Colonic mucosa (tissue), 4 donors: ENCODE data around the gene TIGAR. TPM values are rescaled to one million over a fixed set of nuclear protein-coding genes. Genes with fewer than 3 reads are reported as not detected.

ENCODE experiments used
- DNase-seq: peaks from one replicate; pipeline ENCODE4 v3.0.0-alpha.2; 2020
- H3K27ac ChIP-seq: fragments of 200-600 bp; one replicate; pipeline ENCODE4 v1.8.0; 2021
- H3K27me3 ChIP-seq: fragments of 200-600 bp; one replicate; pipeline ENCODE4 v1.8.0; 2021
- H3K36me3 ChIP-seq: fragments of 200-600 bp; one replicate; pipeline ENCODE4 v1.8.0; 2021
- H3K4me1 ChIP-seq: fragments of 200-600 bp; one replicate; pipeline ENCODE4 v1.8.0; 2021; ENCODE audit warnings: mild to moderate bottlenecking
- H3K4me3 ChIP-seq: fragments of 200-600 bp; one replicate; pipeline ENCODE4 v1.8.0; 2021
- H3K9ac ChIP-seq, 2 donors: one replicate each; pipeline ENCODE4 v1.7.0; 2013; ENCODE audit warnings: control low read depth in 2 of 2, low read depth in 2 of 2, low read length in 2 of 2
- H3K9me3 ChIP-seq: fragments of 200-600 bp; one replicate; pipeline ENCODE4 v1.8.0; 2021
- CTCF ChIP-seq: fragments of 200-600 bp; IDR thresholded peaks from one replicate; pipeline ENCODE4 v1.8.0; 2022; ENCODE audit warnings: antibody characterized with exemption, mild to moderate bottlenecking
- intact Hi-C: fragments of 100-400 bp; cut with DNase I; formaldehyde crosslinking; loops from one replicate; pipeline ENCODE4 v1.14.1; 2022
- total RNA-seq, 2 donors: library from RNA; stranded (reverse); fragmentation: NEBNext Ultra II Directional in 1 of 2; extraction: Animal tissue kit (Norgen Biotek cat#: 25700) in 1 of 2; gene quantifications; one replicate each; pipeline ENCODE4 v1.2.1, GENCODE V29; 2021
- donor health status: healthy.
- donor health status: DM: no; HTN: no; CAD: no.
- donor health status: DM: no; HTN: no; CAD: no.

TIGAR gene
- total RNA-seq, 2 donors from 2014 or later = 14.1 to 17.7 TPM

GRCh38 chr12:4276524-4277204 is 44.3 kb upstream of the TIGAR start:
- Histone ChIP-seq H3K27ac (peak overlapping the region; percentile 86), H3K27me3 (no peaks in the 10 kb centered on the region), H3K9ac (peak overlapping the region in 1 of 2 donors; percentile 99), H3K4me1 (peaks cover 44% of the 10 kb centered on the region), H3K9me3 (no peaks in the 10 kb centered on the region), H3K4me3 (peak overlapping the region; percentile 57), H3K36me3 (peaks cover 6% of the 10 kb centered on the region)
- peak; percentile 83 for TF ChIP-seq CTCF
- intact Hi-C loops = loop anchor here (5.0 to 10.0 kb wide), 3 partner anchors 132 to 279 kb away; no protein-coding TSS in a partner anchor
- DNase-seq = peak; percentile 96

DNA sequence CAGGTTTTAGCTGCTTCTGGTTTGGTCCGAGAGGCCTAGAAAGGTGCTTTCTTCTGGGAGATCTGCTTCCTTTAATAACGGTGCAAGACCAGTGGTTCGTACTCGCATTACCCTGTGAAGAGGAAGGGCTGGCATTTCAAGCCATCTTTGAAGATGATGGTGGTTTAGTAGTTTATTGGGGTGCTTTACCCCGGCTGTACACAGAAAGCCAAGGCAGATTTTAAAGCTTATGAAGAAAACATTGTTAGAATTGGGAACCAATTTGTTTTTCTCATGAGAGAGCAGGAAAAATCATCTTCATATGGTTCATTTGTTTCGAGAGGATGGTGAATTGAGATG is 43.8 kb upstream of the TIGAR start:
- Histone ChIP-seq H3K9ac (peak overlapping the region in 1 of 2 donors; percentile 99), H3K4me3 (no peak overlapping the region), H3K4me1 (peaks cover 44% of the 10 kb centered on the region), H3K27me3 (no peaks in the 10 kb centered on the region), H3K27ac (no peak overlapping the region), H3K9me3 (no peaks in the 10 kb centered on the region), H3K36me3 (peaks cover 11% of the 10 kb centered on the region)
- no peak for DNase-seq
- intact Hi-C loops = loop anchor here (5.0 to 10.0 kb wide), 3 partner anchors 132 to 280 kb away; no protein-coding TSS in a partner anchor
- TF ChIP-seq CTCF = no peak

DNA sequence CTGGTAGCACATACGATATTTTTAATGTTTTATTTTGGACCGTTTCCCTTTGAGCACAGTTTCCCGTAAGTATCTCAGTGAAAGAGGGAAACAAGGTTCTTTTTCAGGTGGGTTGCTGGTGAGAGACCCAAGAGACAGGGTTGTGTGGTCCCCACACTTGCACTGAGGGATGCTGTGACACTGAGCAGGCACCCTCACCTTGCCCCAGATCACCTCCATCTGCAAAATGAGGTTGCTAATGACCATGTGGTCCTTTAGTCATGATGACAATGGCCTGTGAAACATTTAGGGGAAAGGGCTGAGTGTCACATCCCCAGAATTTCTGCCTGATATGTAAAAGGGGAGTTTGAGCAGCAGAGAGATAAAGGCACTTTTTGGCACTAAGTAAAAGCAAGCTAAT is 43.2 kb upstream of the TIGAR start:
- no peaks in the 10 kb centered on the region for H3K9me3 ChIP-seq
- DNase-seq = no peak
- H3K9ac ChIP-seq = peak overlapping the region; percentile 30 to 99
- no peaks in the 10 kb centered on the region for H3K27me3 ChIP-seq
- intact Hi-C loops = loop anchor here (2.0 to 10.0 kb wide), 5 partner anchors 133 to 393 kb away; no protein-coding TSS in a partner anchor
- H3K27ac ChIP-seq = no peak overlapping the region
- H3K4me3 ChIP-seq = no peak overlapping the region
- TF ChIP-seq CTCF = no peak
- peaks cover 39% of the 10 kb centered on the region for H3K4me1 ChIP-seq
- H3K36me3 ChIP-seq = peaks cover 11% of the 10 kb centered on the region

GRCh38 chr12:4278329-4279197 is 42.5 kb upstream of the TIGAR start:
- peak; percentile 80 for DNase-seq
- peaks cover 36% of the 10 kb centered on the region for H3K4me1 ChIP-seq
- H3K36me3 ChIP-seq = peaks cover 11% of the 10 kb centered on the region
- peak overlapping the region; percentile 56 for H3K27ac ChIP-seq
- TF ChIP-seq CTCF = no peak
- intact Hi-C loops = loop anchor here (2.0 to 10.0 kb wide), 5 partner anchors 134 to 394 kb away; no protein-coding TSS in a partner anchor
- no peaks in the 10 kb centered on the region for H3K27me3 ChIP-seq
- no peak overlapping the region for H3K4me3 ChIP-seq
- H3K9ac ChIP-seq = peak overlapping the region in 1 of 2 donors; percentile 99
- no peaks in the 10 kb centered on the region for H3K9me3 ChIP-seq

DNA sequence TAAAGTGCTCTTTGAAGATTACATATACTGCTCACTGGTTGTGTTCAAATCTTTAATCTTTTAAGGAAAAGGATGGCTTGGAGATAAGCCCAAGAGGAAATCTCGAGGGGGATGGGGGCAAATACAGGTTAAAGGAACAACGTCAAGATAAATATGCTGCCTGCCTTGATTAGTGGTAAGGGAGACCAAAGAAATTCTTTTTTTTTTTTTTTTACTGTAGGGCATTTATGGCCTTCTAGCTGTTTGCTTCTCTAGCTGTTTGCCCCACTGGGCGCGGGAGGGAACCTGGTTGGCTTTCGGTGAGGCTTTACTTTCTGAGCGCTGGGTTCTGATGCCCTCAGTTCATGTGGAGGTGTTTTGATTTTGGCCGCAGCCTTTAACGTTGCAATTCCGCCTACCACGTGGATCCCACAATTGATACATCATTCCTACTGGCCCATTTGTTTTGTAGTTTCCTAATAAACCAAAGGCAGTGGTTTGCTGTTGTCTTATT is 41.8 kb upstream of the TIGAR start:
- H3K36me3 ChIP-seq = peaks cover 11% of the 10 kb centered on the region

More for the DNA sequence above, 41.8 kb upstream of the TIGAR start:
- peak; percentile 86 for DNase-seq
- no peak overlapping the region for H3K4me3 ChIP-seq
- H3K4me1 ChIP-seq = peaks cover 36% of the 10 kb centered on the region
- no peaks in the 10 kb centered on the region for H3K27me3 ChIP-seq
- H3K9me3 ChIP-seq = no peaks in the 10 kb centered on the region
- H3K9ac ChIP-seq = peak overlapping the region in 1 of 2 donors; percentile 76
- peak overlapping the region; percentile 56 for H3K27ac ChIP-seq
- intact Hi-C loops = loop anchor here (2.0 to 10.0 kb wide), 5 partner anchors 134 to 394 kb away; no protein-coding TSS in a partner anchor
- no peak for TF ChIP-seq CTCF
